GM18858 (cell line): ENCODE data around the gene NDUFV2.

ENCODE experiments used
- ATAC-seq: cut with Tn5 transposase; IDR thresholded peaks from one replicate; pipeline ENCODE4 v1.9.1; 2021; ENCODE audit not compliant: unreplicated experiment

The NDUFV2 gene

DNA sequence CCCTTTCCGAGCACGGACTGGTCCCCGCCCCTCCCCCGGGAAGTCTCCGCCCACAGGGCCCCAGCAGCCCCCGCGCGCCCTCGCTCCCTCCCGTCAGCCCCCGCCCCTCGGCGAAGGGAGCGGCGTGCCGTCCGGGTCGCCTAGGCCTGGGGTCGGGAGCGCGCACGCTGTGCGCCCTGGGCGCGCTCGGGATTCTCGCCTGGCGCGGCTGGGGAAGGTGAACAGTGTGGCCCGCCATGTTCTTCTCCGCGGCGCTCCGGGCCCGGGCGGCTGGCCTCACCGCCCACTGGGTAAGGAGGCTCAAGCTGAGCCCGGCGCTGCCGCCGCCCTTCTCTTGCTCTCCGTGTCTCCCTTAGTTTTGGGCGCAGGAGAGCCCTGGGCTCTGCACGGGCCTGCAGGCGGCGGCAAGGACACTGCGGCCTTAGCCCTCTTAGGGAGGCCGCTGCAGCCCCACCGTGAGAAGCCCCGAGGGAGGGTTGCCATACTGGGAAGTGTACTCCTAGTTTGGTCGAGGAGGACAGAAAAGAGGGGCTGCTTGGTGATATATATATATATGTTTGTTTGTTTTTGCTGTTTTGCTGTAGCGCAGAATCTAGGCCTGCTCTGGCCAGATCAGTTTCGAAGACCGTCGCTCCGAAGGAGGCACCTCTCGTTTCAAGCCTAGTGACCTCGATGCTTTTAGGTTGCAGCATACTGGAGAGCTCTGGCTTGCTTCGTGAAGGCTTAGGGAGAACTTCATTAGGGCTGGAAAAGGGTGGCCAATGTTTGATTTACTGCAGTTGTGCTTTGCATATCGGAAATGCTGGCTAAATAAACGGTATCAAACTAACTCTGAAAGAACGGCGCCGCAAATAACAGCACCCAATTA, at the start of gene NDUFV2:
NDUFV2 (plus strand) TSS at position 192 of the 868 bp plus-strand sequence; CDS start at position 237, 45 bp downstream.
- peak; percentile 82 for ATAC-seq

DNA sequence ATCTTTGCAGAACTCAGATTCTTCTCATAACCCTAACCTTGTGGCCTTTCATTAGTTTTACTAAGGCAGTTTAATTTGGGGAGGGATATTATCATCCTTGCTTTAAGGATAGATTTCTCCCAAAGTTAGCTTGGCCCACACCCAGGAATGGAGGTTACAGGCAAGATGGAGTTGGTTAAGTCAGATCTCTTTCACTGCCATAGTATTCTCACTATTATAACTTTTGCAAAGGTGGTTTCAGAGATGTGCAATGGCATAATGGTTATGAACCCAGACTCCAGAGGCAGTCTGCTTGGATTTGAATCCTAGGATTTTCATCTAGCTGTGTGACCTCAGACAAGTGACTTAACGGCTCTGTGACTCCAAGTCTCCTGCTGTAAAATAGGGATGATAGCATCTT, 48.7 kb upstream of the NDUFV2 start:
- ATAC-seq = no peak

DNA sequence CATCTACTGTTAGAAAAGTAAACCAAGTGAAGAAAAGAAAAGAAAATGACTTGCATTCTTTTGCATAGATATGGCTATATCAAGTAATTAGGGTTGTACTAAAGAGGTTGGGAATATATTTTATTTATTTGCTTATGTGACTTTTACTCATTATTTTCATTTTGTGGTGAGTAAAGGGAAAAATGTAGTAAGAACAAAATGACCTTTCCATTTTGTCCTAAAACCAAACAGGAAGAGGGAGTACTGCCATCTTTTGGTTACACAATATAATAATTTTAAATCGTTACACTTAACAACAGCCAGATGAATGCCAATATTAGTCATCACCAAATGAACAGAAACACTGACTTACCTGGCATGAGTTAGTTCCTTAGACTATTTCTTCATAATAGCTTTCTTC, 47.3 kb upstream of the NDUFV2 start:
- peak; percentile 79 for ATAC-seq

DNA sequence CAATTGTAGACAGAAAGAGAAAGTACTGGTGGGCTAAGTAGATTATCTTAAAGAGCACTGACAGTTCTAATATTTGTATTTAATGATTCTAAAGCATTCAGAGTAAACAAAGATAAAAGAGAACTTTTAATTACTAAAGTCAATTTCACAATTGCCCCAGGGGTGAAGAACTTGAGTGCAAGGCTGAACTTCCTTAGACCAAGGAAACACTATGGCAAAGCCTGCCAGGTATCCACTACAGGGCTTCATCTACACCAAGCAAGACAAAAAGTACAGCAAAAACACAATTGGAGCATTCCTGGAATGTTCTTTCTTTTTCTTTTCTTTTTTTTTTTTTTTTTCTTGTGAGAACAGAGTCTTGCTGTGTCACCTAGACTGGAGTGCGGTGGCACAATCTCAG, 46.9 kb upstream of the NDUFV2 start:
- ATAC-seq = no peak

GRCh38 chr18:9057646-9058045, 44.9 kb upstream of the NDUFV2 start:
- ATAC-seq = no peak

- no peak for ATAC-seq
These were observed 44.1 kb upstream of the NDUFV2 start for GRCh38 chr18:9058406-9058805.

GRCh38 chr18:9062418-9062751, 40.1 kb upstream of the NDUFV2 start:
- ATAC-seq = no peak

DNA sequence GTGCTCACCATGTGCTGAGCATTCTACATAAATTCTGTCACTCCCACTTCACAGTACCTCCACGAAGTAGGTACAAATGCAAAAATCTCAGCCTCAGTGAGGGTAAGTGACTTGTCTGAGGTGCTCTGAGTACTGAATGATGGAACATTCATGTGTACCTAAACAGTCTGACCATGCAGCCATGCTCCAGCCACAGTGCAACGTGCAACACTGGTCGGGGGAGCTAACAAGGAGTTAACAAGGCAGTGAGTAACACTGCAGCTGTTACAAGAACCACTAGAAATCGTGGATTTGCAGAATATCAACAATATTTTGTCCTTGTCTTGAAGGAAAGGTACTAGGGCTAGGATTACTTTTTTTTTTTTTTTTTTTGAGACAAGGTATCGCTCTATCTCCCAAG, 36.6 kb upstream of the NDUFV2 start:
- ATAC-seq = no peak

GRCh38 chr18:9066358-9066757, 36.1 kb upstream of the NDUFV2 start:
- ATAC-seq = peak; percentile 17

DNA sequence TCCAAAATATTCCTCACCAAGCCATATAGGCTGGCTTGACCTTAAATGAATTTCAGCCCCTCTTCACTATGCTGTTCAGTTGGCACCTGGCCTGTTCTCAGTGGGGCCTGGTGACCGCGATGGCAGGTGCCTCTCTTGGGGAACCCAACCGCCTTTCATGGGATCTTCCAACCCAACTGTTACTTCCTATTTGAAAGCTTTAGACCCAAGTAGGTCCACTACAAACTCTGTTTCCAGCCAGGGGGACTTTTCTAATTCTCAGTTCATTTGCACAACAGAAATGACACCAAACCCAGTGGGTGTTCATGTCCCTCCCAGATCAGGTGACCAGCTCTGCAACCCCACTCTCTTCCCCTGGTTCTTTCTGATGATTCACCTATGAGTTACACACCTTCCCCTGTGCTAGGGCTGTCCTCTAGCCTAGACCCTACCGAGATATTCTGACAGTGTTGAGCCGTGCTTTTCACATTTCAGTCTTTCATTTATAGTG, 35.6 kb upstream of the NDUFV2 start:
- peak; percentile 57 for ATAC-seq

DNA sequence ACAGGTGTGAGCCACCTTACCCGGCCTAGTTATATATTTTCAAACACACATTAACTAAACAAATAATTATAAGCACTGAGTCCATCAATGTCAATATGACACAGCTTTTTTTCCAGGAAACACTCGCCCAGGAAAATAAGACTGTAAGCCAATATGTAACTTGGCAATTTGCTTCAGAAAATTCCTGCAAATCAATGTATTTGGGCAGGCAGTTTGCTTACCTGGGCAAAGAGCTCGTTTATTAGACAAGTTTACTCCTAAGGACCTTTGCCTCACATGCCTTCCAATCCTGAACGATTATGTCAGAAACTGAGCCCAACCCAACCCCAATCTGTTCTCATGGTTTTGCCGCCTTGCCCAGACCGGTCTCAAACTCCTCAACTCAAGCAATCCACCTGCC, 34.7 kb upstream of the NDUFV2 start:
- no peak for ATAC-seq

GRCh38 chr18:9068346-9068745, 34.2 kb upstream of the NDUFV2 start:
- ATAC-seq = no peak

DNA sequence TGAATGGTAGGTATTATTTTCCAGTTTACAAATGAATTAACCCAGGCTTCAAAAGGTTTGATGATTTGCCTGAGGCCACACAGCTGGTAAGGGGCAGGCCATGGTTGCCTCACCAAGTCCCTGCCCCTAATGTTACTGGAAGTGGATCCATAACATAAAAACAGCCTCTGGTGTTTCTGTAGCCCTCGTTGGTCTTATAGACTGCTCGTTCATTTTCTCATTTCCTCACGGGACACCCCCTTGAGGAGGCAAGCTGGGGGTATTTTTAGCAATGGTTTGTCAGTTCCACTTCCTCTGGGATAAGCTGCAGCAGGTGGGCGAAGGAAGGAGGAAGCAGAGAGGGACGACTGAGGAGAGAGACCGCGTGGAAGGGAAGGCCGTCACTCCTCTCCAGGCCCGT, 32.9 kb upstream of the NDUFV2 start:
- ATAC-seq = no peak

- no peak for ATAC-seq
These were observed 32.3 kb upstream of the NDUFV2 start for GRCh38 chr18:9070212-9070611.

DNA sequence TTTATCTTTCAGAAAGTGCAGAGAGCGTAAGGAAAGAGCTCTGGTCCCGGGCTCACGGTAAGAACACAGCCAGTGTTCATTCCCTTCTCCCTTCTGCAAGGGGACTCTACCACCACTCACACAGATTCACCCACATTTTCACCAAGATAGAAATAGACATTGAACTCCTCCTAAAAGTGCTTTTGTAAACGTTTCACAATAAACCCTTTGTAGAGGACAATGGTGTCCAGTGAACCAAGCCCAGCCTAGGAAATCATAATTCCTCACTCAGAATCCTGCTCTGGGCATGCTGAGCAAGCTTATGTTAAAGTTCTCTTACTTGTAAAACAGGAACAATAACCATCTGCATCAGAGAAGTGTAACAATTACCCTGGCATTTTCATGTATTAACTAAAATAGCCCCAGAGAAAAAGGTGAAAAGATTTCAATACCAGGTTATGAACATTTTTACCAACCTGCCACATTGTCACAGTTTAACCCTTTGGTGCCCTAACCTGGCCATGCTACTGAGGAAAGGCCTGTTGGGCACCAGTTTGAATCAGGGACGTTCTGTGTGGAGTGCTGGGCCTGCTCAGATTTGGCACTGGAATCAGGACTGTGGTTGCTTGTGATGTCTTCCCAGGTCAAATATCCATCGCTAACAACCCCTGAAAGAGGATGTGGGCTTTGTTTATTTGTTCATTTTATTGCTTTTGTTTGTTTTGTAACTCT, 22.5 kb upstream of the NDUFV2 start:
- no peak for ATAC-seq

GRCh38 chr18:9081940-9082339, 20.6 kb upstream of the NDUFV2 start:
- ATAC-seq = no peak

- ATAC-seq = peak; percentile 92
These were observed 19.6 kb upstream of the NDUFV2 start for GRCh38 chr18:9082711-9083510.

- ATAC-seq = no peak
These were observed 16.5 kb upstream of the NDUFV2 start for GRCh38 chr18:9086015-9086414.

DNA sequence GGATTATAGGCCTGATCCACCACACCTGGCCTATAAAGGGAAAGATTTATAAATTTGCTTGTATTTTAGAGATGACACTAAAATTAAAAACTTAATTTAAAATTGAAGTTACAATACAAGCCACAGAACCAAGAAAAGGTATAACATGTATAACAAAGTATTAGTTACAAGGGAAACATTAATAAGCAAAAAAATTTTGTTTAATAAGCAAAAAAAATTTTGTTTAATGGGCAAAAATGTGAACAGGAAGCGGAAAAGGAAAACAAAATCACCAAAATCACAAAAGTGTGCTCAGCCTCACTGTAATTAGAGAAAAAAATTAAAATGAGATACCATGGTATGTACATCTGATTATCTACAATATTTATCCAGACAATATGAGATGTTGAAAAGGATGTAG, 15.9 kb upstream of the NDUFV2 start:
- ATAC-seq = no peak

DNA sequence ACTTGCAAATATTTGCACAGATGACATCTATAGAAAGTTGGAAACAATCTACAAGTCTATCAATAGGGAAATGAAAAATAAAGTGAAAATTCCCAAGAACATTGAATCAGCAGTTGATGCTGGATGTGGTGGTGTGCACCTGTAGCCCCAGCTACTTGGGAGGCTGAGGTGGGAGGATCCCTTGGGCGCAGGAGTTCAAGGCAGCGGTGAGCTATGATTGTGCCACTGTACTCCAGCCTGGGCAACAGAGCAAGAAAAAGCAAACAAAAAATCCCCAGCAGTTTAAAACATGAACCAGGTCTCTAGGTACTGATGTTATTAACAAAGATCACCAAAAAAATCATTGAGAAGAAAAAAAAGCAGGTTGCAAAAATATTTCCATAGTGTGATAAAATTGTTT, 15.4 kb upstream of the NDUFV2 start:
- no peak for ATAC-seq

DNA sequence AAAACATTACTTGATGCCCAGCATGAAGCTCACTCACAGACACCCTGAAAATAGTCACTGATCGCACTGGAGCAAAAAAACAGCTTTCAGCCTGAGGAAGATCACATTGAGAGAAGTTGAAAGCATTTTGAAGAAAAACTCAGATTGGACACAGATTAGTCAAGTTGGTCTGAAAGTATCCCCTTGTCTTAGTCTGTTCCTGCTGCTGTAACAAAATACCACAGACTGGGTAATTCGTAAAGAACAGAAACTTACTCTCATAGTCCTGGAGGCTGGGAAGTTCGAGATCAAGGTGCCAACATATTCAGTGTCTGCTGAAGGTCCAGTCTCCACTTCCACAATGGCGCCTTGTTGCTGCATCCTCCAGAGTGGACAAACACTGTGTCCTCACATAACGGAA, 14.2 kb upstream of the NDUFV2 start:
- no peak for ATAC-seq
